PFSK-1 (cell line): ENCODE results near the gene SHISAL1.

Source experiments
- FOXP2 ChIP-seq: optimal IDR thresholded peaks from 2 replicates; pipeline ENCODE3; 2011; ENCODE audit warnings: borderline replicate concordance, control low read depth, inconsistent platforms; ENCODE audit not compliant: insufficient read depth; ENCODE audit errors: extremely low read length, extremely low read depth
- POLR2AphosphoS5 ChIP-seq: IDR thresholded peaks from 2 replicates; pipeline ENCODE4 v1.6.1; 2012; ENCODE audit warnings: low read depth, mild to moderate bottlenecking, control low read depth, low read length, moderate library complexity
- REST ChIP-seq, 2 experiments: IDR thresholded peaks; 2 replicates each; pipeline versions ENCODE4 v1.6.1 to v1.8.0; 2011 to 2012; ENCODE audit warnings: low read depth in 2 of 2, low read length in 2 of 2, control low read depth in 1 of 2, inconsistent platforms in 1 of 2, mild to moderate bottlenecking in 1 of 2, moderate library complexity in 1 of 2; ENCODE audit not compliant: insufficient read depth in 1 of 2
- SIN3A ChIP-seq: IDR thresholded peaks from 2 replicates; pipeline ENCODE4 v1.6.1; 2012; ENCODE audit warnings: mild to moderate bottlenecking, low read length, moderate library complexity, borderline replicate concordance; ENCODE audit not compliant: insufficient read depth
- TAF1 ChIP-seq: IDR thresholded peaks from 2 replicates; pipeline ENCODE4 v1.6.1; 2012; ENCODE audit warnings: low read length, control low read depth, borderline replicate concordance; ENCODE audit not compliant: insufficient read depth

The SHISAL1 gene

GRCh38 chr22:44200855-44201550 is 111.7 kb downstream of the SHISAL1 start:
- TF ChIP-seq TAF1 (no peak), REST (IDR thresholded peaks at IDR 0.05; ENCODE audit: insufficient read depth in 1 of 2, low read depth in 2 of 2, low read length in 2 of 2) (no peak), POLR2AphosphoS5 (no peak), SIN3A (no peak), FOXP2 (no peak)

GRCh38 chr22:44200451-44200850 is 112.3 kb downstream of the SHISAL1 start:
- no peak for TF ChIP-seq FOXP2
- TF ChIP-seq POLR2AphosphoS5 = no peak
- no peak for TF ChIP-seq REST (IDR thresholded peaks at IDR 0.05; ENCODE audit: insufficient read depth in 1 of 2, low read depth in 2 of 2, low read length in 2 of 2)
- TF ChIP-seq TAF1 = no peak
- no peak for TF ChIP-seq SIN3A

GRCh38 chr22:44199866-44200265 is 112.9 kb downstream of the SHISAL1 start:
- TF ChIP-seq TAF1 (no peak), SIN3A (no peak), POLR2AphosphoS5 (no peak), FOXP2 (no peak), REST (IDR thresholded peaks at IDR 0.05; ENCODE audit: insufficient read depth in 1 of 2, low read depth in 2 of 2, low read length in 2 of 2) (no peak)

- TF ChIP-seq SIN3A (no peak), REST (IDR thresholded peaks at IDR 0.05; ENCODE audit: insufficient read depth in 1 of 2, low read depth in 2 of 2, low read length in 2 of 2) (no peak), TAF1 (no peak), FOXP2 (no peak), POLR2AphosphoS5 (no peak)
Measured at GRCh38 chr22:44199164-44199563, 113.6 kb downstream of the SHISAL1 start.
